ENCODE measurements around the gene PTPRN2. TPM values are rescaled to one million over a fixed set of nuclear protein-coding genes. Genes with fewer than 3 reads are reported as not detected.
A peak's percentile ranks its signal among the peaks of the same experiment; 100 is the strongest.

PTPRN2 gene
- total RNA-seq, 2 donors from 2014 or later: 0.72 to 0.79 TPM

DNA sequence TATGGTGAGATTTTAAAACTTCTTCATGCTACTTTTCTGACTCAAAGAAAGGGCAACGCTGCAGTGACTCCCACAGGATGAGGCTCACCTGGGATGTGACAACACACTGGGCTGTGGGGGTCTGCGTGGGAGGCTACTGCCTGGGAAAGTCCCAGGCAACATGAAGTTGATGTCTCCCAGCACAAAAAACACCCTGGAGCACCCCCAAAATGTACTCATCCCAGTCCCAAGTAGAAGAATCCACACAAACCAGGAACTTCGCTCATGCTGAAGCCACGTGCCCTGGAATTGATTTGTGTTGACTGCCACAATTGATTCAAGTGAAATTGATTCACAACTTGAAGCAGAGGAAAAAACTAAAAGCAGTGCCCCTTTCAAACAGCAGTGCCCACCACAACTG, 24.9 kb upstream of the PTPRN2 start:
- no peak overlapping the region for H3K27ac Mint-ChIP-seq

DNA sequence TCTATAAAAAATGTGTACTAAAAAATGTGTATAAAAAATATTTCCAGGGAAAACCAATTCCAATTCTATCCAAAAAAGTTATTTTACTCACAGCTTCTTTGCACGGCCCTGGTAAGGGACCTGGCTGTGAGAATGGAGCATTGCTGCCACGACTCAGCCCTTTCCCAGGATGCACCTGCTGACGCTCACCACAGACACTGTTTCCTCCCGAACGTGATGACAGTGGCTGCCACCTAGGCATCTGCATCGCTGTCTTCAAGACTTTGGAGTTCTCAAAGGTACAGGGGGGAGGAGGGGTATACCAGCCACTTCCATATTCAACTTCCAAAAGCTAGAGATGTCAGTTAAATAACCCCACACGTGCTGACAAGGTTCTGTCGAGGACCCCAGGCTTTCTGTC, 23.9 kb upstream of the PTPRN2 start:
- H3K4me3 Mint-ChIP-seq: no peak overlapping the region
- peaks cover 16% of the 10 kb centered on the region for H3K4me1 Mint-ChIP-seq (ENCODE audit: low read depth)
- H3K27ac Mint-ChIP-seq: no peak overlapping the region
- no peaks in the 10 kb centered on the region for H3K9me3 Mint-ChIP-seq
- ATAC-seq (replicated peaks in 1 of 2): no peak
- H3K36me3 Mint-ChIP-seq (ENCODE audit: insufficient read depth in 2 of 2): peaks cover 2 to 14% of the 10 kb centered on the region in 2 donors
- DNase-seq: no peak
- H3K27me3 Mint-ChIP-seq (ENCODE audit: low read depth): no peaks in the 10 kb centered on the region

More for the DNA sequence above, 24.9 kb upstream of the PTPRN2 start:
- no peaks in the 10 kb centered on the region for H3K27me3 Mint-ChIP-seq (ENCODE audit: low read depth)
- no peaks in the 10 kb centered on the region for H3K9me3 Mint-ChIP-seq
- peaks cover 2 to 11% of the 10 kb centered on the region in 2 donors for H3K36me3 Mint-ChIP-seq (ENCODE audit: insufficient read depth in 2 of 2)
- no peak overlapping the region for H3K4me3 Mint-ChIP-seq
- DNase-seq: no peak
- H3K4me1 Mint-ChIP-seq (ENCODE audit: low read depth): peaks cover 16% of the 10 kb centered on the region
- no peak for ATAC-seq (replicated peaks in 1 of 2)

DNA sequence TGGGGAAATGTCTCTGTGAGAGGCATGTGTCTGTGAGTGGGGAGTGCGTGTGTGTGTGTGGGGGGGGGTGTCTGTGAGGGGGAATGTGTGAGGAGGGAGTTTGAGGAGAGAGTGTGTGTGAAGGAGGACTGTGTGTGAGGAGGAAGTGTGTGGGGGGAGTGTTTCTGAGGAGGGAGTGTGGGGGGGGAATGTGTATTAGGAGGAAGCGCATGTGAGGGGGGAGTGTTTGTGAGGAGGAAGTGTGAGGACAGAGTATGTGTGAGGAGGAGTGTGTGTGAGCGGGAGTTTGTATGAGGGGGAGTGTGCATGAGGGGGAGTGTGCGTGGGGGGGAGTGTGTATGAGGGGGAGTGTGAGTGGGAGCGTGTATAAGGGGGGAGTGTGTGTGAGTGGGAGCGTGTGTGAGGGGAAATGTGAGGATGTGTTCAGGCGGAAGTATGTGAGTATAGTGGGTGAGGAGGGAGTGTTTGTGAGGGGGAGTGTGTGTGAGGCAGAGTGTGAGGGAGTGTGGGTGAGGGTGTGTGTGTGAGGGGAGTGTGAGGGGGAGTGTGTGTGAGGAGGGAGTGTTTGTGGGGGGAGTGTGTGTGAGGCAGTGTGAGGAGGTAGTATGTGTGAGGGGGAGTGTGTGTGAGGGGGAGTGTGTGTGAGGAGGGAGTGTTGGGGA, 21.8 kb upstream of the PTPRN2 start:
- no peaks in the 10 kb centered on the region for H3K9me3 Mint-ChIP-seq
- ATAC-seq (replicated peaks in 1 of 2): no peak
- H3K4me3 Mint-ChIP-seq: no peak overlapping the region

DNA sequence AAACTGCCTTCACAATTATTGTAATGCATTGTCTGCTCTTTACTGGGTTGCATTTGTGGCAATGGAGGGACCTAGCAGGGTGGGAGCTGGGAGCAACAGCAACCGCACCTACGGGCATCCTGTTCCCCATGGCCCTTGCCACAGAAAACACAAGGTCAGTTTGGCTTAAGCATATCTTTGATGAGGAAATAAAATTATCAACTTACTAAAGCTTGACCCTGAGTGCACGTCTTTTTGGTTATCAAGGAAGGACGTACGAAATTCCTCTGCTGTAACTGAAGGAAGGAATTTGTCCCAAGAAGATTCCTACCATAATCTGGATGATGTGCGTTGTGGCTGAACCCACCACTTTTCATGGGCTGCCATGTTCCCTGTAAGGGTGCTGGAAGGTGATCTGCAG, 19.9 kb upstream of the PTPRN2 start:
- no peaks in the 10 kb centered on the region for H3K9me3 Mint-ChIP-seq
- no peaks in the 10 kb centered on the region for H3K27me3 Mint-ChIP-seq (ENCODE audit: low read depth)
- DNase-seq (no peak), ATAC-seq (replicated peaks in 1 of 2) (no peak)
- H3K27ac Mint-ChIP-seq: no peak overlapping the region
- peaks cover 15% of the 10 kb centered on the region for H3K4me1 Mint-ChIP-seq (ENCODE audit: low read depth)
- H3K36me3 Mint-ChIP-seq (ENCODE audit: insufficient read depth in 2 of 2): peaks cover 4 to 16% of the 10 kb centered on the region in 2 donors
- H3K4me3 Mint-ChIP-seq: no peak overlapping the region

More for the DNA sequence above, 21.8 kb upstream of the PTPRN2 start:
- Mint-ChIP-seq H3K36me3 (ENCODE audit: insufficient read depth in 2 of 2) (peaks cover 6 to 16% of the 10 kb centered on the region in 2 donors), H3K27ac (no peak overlapping the region), H3K27me3 (ENCODE audit: low read depth) (no peaks in the 10 kb centered on the region), H3K4me1 (ENCODE audit: low read depth) (peaks cover 16% of the 10 kb centered on the region)
- DNase-seq: no peak

DNA sequence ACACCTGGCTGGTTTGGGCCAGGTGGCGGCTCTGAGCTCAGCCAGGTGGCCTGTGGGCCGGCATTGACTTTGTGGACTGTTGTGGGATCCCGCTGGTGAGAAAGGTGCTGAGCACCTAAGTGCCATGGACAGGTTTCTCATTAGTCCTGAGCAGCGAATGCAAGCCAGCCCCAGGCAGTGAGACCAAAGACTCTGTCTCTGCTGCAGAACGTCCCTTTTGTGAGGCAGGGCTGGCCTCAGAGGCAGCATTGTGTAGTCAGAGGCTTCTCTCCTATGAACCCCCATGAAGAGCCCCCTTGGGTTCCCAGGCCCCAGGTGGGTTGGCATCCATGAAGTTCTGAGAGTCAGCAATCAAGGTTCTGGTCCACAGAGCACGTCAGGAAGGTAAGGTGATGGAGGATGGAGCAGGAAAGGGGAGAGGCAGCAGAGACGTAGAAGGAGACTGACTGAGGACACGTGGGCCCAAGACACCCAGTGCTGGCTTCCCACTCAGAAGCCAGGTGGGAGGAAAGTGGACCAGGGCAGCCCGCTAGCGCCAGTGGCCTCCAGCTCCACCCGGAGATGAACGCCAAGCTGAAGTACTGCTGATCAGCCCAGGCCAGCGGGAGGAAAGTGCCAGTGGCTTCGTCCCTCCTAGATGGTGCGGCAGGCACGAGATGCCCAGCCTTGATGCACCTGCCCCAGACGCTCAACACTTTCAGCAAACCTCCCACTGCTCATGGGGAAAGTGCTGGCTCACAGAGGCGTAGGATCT, 19.2 kb upstream of the PTPRN2 start:
- ATAC-seq (replicated peaks in 1 of 2): no peak
- Mint-ChIP-seq H3K36me3 (ENCODE audit: insufficient read depth in 2 of 2) (peaks cover 4 to 14% of the 10 kb centered on the region in 2 donors), H3K4me3 (no peak overlapping the region), H3K27me3 (ENCODE audit: low read depth) (no peaks in the 10 kb centered on the region), H3K27ac (no peak overlapping the region), H3K4me1 (ENCODE audit: low read depth) (peaks cover 14% of the 10 kb centered on the region), H3K9me3 (no peaks in the 10 kb centered on the region)
- no peak for DNase-seq

DNA sequence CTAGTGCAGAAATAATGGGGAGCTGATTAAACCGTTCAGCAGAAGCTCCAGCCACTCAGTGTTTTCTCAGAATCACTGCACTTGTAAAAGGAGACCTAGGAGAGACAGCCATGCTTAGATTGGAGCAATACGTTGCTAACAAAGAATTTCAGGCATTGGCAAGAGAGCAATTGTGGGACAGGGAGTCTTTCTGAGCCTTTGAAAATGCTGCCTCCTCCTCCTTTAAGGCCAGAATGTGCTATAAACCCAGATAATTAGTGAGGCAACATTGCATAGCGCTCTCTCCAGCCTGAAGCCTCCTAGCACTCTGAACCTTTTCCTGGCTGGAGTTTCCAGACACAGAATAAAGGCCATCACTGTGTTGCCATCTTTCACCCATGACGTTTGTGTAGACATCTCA, 18.5 kb upstream of the PTPRN2 start:
- peaks cover 4 to 10% of the 10 kb centered on the region in 2 donors for H3K36me3 Mint-ChIP-seq (ENCODE audit: insufficient read depth in 2 of 2)
- H3K4me1 Mint-ChIP-seq (ENCODE audit: low read depth): peaks cover 19% of the 10 kb centered on the region
- DNase-seq (no peak), ATAC-seq (replicated peaks in 1 of 2) (no peak)
- H3K4me3 Mint-ChIP-seq: no peak overlapping the region
- no peaks in the 10 kb centered on the region for H3K9me3 Mint-ChIP-seq
- no peak overlapping the region for H3K27ac Mint-ChIP-seq
- no peaks in the 10 kb centered on the region for H3K27me3 Mint-ChIP-seq (ENCODE audit: low read depth)

DNA sequence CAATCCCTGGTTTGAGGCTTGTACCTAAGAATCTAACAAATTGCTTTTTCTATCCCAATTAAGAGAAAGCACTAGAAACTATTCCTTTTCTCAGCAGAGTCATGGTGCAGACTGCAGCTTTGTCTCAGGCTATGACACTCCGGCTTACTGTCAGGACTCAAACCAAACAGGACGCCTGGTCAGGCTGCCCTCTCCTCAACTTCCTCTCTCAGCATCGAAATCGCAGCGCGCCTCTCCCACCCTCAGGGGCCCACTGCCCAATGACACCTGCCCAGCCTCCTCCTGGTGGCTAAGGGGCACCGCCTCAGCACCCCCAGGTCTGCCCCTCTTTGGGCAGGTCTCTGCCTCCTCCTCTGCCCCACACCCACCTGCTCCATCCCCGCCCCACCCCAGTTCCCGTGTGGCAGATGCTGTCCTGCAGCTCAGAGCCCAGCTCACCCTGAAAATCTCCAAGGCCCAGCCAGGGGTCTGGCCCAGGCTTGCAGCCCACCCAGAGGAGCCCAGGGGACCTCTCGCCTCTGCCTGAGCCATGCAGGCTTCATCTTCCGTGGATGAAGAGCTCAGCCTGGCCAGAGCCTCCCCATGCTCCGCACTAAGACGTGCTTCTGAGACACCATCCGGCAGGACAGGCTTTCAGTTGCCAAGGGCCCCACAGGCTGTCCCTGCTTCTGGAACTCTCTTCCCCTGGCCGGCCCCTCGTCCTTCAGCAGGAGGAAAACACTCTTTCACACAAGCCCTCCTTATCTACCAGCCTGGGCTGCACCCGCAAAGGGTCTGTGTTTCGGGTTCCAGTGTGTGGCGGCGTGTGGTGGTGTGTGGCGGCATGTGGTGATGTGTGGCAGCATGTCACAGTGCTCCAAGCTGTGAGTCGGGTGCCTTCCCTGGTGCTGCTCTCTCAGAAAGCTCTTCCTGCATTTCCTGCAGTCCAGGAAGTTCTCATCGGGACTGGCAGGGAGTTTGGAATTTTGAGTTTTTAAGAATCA, 16.4 kb upstream of the PTPRN2 start:
- Mint-ChIP-seq H3K27ac (no peak overlapping the region), H3K9me3 (no peaks in the 10 kb centered on the region), H3K4me1 (ENCODE audit: low read depth) (peaks cover 19% of the 10 kb centered on the region), H3K4me3 (no peak overlapping the region), H3K27me3 (ENCODE audit: low read depth) (no peaks in the 10 kb centered on the region), H3K36me3 (ENCODE audit: insufficient read depth in 2 of 2) (peaks cover 4 to 8% of the 10 kb centered on the region in 2 donors)
- DNase-seq (no peak), ATAC-seq (replicated peaks in 1 of 2) (peak in 1 of 2 donors; percentile 23)

DNA sequence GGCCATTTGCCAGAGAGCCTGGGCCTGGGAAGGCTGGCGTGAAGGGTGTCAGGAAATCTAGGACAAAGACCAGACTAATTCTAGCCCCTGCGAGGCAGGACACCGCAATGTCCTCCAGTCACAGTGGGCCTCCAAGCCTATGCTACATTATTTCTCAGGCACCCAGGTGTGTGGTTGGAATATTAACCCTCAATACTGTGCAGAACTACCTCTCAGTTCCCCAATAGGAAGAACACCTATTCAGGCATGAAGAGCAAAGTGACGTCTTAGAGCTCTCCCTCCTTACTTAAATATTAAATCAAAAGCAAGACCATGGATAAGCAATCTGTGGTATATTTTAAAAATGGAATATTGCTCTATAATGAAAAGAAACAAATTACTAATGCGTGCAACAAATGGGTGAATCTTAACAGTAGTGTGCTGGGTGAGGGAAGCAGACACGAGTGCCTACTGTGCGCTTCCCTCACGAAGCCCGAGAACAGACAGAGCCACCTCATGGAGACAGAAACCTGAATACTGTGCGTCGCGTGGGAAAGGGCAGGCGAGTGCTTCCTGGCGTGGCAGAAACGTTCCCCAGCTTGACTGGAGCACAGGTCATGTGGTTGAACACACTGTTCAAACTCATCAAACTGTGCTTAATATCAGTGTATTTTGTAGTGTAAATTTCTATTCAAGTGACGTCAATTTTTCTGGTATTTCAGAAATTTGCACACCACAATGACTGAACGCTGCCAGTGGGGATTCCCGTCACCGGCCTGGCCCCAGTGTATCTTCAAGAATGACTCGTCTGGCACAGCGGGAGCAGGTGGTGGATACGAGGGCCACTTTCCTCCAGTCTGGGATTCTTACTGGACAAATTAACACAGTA, 15.5 kb upstream of the PTPRN2 start:
- Mint-ChIP-seq H3K27me3 (ENCODE audit: low read depth) (no peaks in the 10 kb centered on the region), H3K36me3 (ENCODE audit: insufficient read depth in 2 of 2) (peaks cover 4 to 6% of the 10 kb centered on the region in 2 donors), H3K27ac (no peak overlapping the region), H3K9me3 (no peaks in the 10 kb centered on the region), H3K4me3 (no peak overlapping the region), H3K4me1 (ENCODE audit: low read depth) (peaks cover 19% of the 10 kb centered on the region)
- DNase-seq (peak in 1 of 2 donors; percentile 19), ATAC-seq (replicated peaks in 1 of 2) (peak in 1 of 2 donors; percentile 81)

DNA sequence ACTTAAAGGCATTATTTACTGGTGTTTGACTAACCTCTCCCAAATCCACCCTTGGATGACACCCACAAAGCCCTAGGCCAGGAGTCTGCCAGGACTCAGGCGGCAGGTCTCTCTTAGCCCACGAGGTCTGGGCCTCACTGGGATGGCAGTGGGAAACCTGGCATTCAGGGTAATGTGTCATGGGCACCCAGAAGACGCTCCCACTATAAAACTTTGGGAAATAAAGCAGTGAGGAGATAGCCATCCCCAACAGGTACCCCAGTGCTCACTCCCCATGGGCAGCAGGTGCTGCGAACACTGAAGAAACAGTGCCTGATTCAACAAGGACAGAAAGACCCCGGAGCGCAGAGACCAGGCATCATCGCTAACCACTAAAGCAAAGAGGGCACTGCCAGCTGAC, 14.4 kb upstream of the PTPRN2 start:
- peaks cover 4 to 5% of the 10 kb centered on the region in 2 donors for H3K36me3 Mint-ChIP-seq (ENCODE audit: insufficient read depth in 2 of 2)
- H3K4me3 Mint-ChIP-seq: no peak overlapping the region
- ATAC-seq (replicated peaks in 1 of 2): no peak
- peaks cover 19% of the 10 kb centered on the region for H3K4me1 Mint-ChIP-seq (ENCODE audit: low read depth)
- H3K27me3 Mint-ChIP-seq (ENCODE audit: low read depth): no peaks in the 10 kb centered on the region
- no peaks in the 10 kb centered on the region for H3K9me3 Mint-ChIP-seq
- no peak for DNase-seq
- H3K27ac Mint-ChIP-seq: no peak overlapping the region

DNA sequence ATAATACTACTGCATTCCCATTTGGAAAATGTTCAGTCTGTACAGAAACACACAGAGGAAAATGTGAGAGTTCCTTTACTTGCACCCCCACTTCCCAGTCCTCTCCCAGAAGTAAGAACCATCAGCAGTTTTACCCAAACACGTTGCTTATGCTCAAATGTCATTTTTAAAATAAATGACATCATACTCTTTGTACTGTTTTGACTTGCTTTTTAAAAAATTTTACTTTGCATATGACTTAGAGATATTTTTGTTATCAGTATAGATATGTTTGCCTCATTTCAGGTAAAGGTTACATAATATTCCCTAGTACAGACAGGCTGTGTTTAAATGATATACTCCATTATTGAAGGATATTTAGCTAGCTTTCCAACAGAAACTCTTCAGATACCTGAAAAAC, 13.5 kb upstream of the PTPRN2 start:
- Mint-ChIP-seq H3K9me3 (no peaks in the 10 kb centered on the region), H3K36me3 (ENCODE audit: insufficient read depth in 2 of 2) (peaks cover 0 to 2% of the 10 kb centered on the region in 2 donors), H3K4me1 (ENCODE audit: low read depth) (peaks cover 19% of the 10 kb centered on the region), H3K27ac (peak overlapping the region; percentile 12), H3K27me3 (ENCODE audit: low read depth) (no peaks in the 10 kb centered on the region), H3K4me3 (no peak overlapping the region)
- no peak for DNase-seq
- peak in 1 of 2 donors; percentile 30 for ATAC-seq (replicated peaks in 1 of 2)

DNA sequence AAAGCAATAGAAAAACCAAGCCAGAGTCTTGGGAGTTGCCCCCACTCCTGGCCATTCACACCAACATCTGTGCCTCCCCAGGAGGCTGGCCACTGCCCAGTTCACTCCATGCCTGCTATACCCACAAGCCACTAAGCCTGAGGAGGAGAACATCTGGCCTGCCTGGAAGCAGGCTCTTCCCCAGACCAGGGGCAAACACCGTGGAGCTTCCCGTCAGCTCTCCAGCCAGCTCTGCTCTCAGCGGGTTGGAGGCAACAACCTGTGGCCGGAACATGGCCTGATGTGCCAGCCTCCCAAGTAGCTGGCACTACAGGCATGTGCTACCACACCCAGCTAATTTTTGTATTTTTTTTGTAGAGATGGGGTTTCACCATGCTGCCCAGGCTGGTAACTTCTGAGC, 9.1 kb upstream of the PTPRN2 start:
- H3K4me1 Mint-ChIP-seq (ENCODE audit: low read depth): peaks cover 4% of the 10 kb centered on the region
- H3K9me3 Mint-ChIP-seq: peaks cover 3 to 4% of the 10 kb centered on the region in 2 donors
- H3K27ac Mint-ChIP-seq: no peak overlapping the region
- no peaks in the 10 kb centered on the region for H3K27me3 Mint-ChIP-seq (ENCODE audit: low read depth)
- peaks cover 0 to 3% of the 10 kb centered on the region in 2 donors for H3K36me3 Mint-ChIP-seq (ENCODE audit: insufficient read depth in 2 of 2)
- H3K4me3 Mint-ChIP-seq: no peak overlapping the region
- ATAC-seq (replicated peaks in 1 of 2) (no peak), DNase-seq (no peak)

DNA sequence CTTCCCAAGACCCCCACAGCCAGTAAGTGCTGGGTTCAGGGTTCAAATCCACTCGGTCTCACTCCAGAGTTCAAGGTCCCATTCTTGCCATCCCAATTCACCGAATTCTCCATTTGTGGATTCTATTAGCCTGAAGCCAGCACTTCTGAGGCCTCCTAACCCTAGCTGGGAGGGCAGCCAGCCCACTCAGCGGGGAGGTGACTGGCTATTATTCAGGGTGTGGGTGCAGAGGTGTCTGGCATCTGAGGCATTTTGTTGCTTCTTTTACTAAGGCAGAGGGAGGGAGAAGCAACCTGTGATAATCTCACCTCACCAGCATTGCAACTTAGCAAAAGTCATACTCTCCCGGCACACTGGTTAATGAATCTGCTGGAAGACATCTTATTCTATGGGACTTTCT, 8.7 kb upstream of the PTPRN2 start:
- no peak overlapping the region for H3K4me3 Mint-ChIP-seq
- no peak for ATAC-seq (replicated peaks in 1 of 2)
- peaks cover 3 to 4% of the 10 kb centered on the region in 2 donors for H3K9me3 Mint-ChIP-seq
- H3K4me1 Mint-ChIP-seq (ENCODE audit: low read depth): no peaks in the 10 kb centered on the region
- H3K27ac Mint-ChIP-seq: no peak overlapping the region
- no peaks in the 10 kb centered on the region for H3K27me3 Mint-ChIP-seq (ENCODE audit: low read depth)
- peaks cover 0 to 3% of the 10 kb centered on the region in 2 donors for H3K36me3 Mint-ChIP-seq (ENCODE audit: insufficient read depth in 2 of 2)
- no peak for DNase-seq
